OCI-LY7 (cell line): ENCODE measurements around the gene ALPL.

Source experiments
- EZH2phosphoT487 ChIP-seq: fragments of 200-600 bp; sonication (generic); IDR thresholded peaks from 2 replicates; pipeline ENCODE4 v1.6.1; 2018; ENCODE audit warnings: low read depth, borderline replicate concordance, mild to moderate bottlenecking, mixed run types, antibody characterized with exemption, low read length, moderate library complexity, mixed read lengths
- TF ChIP-seq, protein P1 (sequence below): fragments of 200-600 bp; sonication (generic); conservative IDR thresholded peaks from 2 replicates; pipeline ENCODE4 v1.5.1; 2014; ENCODE audit warnings: mild to moderate bottlenecking, antibody characterized with exemption, low read length, moderate library complexity, mixed read lengths

DNA sequence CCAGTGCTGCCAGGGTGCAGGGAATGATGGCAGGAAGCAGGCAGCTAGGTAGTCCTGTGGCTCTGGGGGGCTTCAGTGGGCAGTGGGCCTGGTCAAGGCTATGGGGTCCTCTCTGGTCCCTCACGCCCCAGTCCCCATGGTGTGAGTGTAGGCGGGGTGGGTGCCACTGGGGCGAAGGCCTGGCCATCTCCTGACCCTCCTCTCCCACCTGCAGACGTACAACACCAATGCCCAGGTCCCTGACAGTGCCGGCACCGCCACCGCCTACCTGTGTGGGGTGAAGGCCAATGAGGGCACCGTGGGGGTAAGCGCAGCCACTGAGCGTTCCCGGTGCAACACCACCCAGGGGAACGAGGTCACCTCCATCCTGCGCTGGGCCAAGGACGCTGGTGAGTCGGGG, 53.7 kb downstream of the ALPL start:
- TF ChIP-seq, protein P1, sequence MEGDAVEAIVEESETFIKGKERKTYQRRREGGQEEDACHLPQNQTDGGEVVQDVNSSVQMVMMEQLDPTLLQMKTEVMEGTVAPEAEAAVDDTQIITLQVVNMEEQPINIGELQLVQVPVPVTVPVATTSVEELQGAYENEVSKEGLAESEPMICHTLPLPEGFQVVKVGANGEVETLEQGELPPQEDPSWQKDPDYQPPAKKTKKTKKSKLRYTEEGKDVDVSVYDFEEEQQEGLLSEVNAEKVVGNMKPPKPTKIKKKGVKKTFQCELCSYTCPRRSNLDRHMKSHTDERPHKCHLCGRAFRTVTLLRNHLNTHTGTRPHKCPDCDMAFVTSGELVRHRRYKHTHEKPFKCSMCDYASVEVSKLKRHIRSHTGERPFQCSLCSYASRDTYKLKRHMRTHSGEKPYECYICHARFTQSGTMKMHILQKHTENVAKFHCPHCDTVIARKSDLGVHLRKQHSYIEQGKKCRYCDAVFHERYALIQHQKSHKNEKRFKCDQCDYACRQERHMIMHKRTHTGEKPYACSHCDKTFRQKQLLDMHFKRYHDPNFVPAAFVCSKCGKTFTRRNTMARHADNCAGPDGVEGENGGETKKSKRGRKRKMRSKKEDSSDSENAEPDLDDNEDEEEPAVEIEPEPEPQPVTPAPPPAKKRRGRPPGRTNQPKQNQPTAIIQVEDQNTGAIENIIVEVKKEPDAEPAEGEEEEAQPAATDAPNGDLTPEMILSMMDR, result no peak
- TF ChIP-seq EZH2phosphoT487, result no peak
